ENCODE measurements around the gene ZBTB47.

ZBTB47 gene

DNA sequence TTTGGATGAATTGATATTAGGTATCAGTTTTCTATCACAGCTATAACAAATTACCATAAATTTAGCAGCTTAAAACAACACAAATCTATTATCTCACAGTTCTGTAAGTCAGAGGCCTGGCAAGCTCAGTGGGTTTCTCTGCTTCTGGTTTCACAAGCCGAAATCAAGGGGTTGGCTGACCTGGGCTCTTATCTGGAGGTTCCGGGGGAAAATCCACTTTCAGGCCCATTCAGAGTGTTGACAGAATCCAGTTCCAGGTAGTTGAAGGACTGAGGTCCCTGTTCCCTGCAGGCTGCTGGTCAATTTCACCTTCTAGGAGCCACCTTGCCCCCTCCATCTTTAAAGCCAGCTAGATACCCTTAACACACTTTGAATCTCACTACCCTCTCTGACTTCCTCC lies 60.2 kb downstream of the ZBTB47 start:
- DNase-seq (ENCODE audit: low read depth) = no peak
- no peak overlapping the region for H3K4me3 ChIP-seq (ENCODE audit: low read length)
- TF ChIP-seq, protein P1, sequence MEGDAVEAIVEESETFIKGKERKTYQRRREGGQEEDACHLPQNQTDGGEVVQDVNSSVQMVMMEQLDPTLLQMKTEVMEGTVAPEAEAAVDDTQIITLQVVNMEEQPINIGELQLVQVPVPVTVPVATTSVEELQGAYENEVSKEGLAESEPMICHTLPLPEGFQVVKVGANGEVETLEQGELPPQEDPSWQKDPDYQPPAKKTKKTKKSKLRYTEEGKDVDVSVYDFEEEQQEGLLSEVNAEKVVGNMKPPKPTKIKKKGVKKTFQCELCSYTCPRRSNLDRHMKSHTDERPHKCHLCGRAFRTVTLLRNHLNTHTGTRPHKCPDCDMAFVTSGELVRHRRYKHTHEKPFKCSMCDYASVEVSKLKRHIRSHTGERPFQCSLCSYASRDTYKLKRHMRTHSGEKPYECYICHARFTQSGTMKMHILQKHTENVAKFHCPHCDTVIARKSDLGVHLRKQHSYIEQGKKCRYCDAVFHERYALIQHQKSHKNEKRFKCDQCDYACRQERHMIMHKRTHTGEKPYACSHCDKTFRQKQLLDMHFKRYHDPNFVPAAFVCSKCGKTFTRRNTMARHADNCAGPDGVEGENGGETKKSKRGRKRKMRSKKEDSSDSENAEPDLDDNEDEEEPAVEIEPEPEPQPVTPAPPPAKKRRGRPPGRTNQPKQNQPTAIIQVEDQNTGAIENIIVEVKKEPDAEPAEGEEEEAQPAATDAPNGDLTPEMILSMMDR (conservative IDR thresholded peaks at IDR 0.05; ENCODE audit: low read length) = no peak

DNA sequence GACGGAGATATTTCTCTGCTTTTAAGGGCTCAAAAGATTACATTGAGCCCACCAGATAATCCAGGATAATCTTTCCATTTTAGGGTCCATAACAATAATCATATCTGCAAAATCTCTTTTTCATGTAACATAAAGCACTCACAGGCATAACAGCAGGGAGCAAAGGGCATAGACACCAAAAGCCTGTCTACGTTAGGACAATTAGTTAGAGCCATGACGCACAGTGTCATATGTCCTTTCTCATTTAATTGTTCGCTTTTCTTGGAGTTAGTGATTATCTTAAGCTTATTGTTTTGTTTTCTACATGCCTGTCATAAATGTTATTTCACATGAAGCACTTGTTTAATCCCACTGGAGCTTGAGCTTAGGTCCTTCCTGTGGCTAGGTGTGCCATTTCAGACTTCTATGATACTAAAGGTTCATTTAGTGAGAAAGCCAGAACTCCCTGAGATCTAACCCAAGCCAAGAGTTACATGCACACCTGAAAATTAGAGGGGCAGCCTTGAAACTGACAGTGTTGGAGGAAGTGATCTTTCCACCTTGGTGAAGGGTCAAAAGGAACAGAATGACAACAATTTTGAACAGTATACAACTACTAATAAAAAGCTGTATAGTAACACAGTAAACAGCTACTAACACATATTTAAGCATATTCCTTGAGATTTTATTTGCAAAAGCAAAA lies 60.8 kb downstream of the ZBTB47 start:
- TF ChIP-seq, protein P1 (conservative IDR thresholded peaks at IDR 0.05; ENCODE audit: low read length) = no peak

More for the DNA sequence above, 60.8 kb downstream of the ZBTB47 start:
- H3K4me3 ChIP-seq (ENCODE audit: low read length) = no peak overlapping the region
- DNase-seq (ENCODE audit: low read depth) = no peak

Measured in AG10803 (cell line).